Activated CD8-positive, alpha-beta memory T cell treated with anti-CD3 and anti-CD28 coated beads for 36 hours (primary cell): ENCODE data around the gene TBC1D9. TPM values are rescaled to one million over a fixed set of nuclear protein-coding genes. Genes with fewer than 3 reads are reported as not detected.

Source experiments
- CTCF ChIA-PET: fragments of 350-600 bp; sonication (Branson Sonifier 250); formaldehyde crosslinking; loops from one replicate; lab custom pipeline; 2021; ENCODE audit warnings: antibody characterized with exemption; lab: Charles Lee
- POLR2A ChIA-PET: fragments of 350-600 bp; sonication (Branson Sonifier 250); formaldehyde crosslinking; loops from one replicate; lab custom pipeline; 2021; ENCODE audit warnings: antibody characterized with exemption; lab: Charles Lee
- total RNA-seq, 2 experiments: library from RNA; stranded (reverse); gene quantifications; one replicate each; pipeline ENCODE4 v1.2.3, GENCODE V29; 2021

The TBC1D9 gene
- total RNA-seq, 2 experiments from 2014 or later: 0.11 to 0.13 TPM

- ChIA-PET CTCF (no interaction called here), POLR2A (no interaction called here)
Observed at GRCh38 chr4:140662082-140662869, 93.9 kb downstream of the TBC1D9 start.

- ChIA-PET POLR2A (no interaction called here), CTCF (no interaction called here)
Observed at GRCh38 chr4:140661550-140661949, 94.6 kb downstream of the TBC1D9 start.

GRCh38 chr4:140659943-140660700 lies 96.1 kb downstream of the TBC1D9 start:
- ChIA-PET CTCF (no interaction called here), POLR2A (no interaction called here)

- POLR2A ChIA-PET: no interaction called here
- CTCF ChIA-PET: no interaction called here
Observed at GRCh38 chr4:140654495-140654814, 101.7 kb downstream of the TBC1D9 start.

GRCh38 chr4:140653718-140654494 lies 102.3 kb downstream of the TBC1D9 start:
- POLR2A ChIA-PET: no interaction called here
- CTCF ChIA-PET: no interaction called here

- POLR2A ChIA-PET: no interaction called here
- CTCF ChIA-PET: no interaction called here
Observed at GRCh38 chr4:140652601-140653000, 103.6 kb downstream of the TBC1D9 start.

- POLR2A ChIA-PET: no interaction called here
- CTCF ChIA-PET: no interaction called here
Observed at GRCh38 chr4:140648716-140649308, 107.4 kb downstream of the TBC1D9 start.

GRCh38 chr4:140645614-140646412 lies 110.4 kb downstream of the TBC1D9 start:
- CTCF ChIA-PET: no interaction called here
- POLR2A ChIA-PET: no interaction called here

GRCh38 chr4:140645196-140645595 lies 111.0 kb downstream of the TBC1D9 start:
- ChIA-PET CTCF (no interaction called here), POLR2A (no interaction called here)

- ChIA-PET CTCF (no interaction called here), POLR2A (no interaction called here)
Observed at GRCh38 chr4:140644470-140645185, 111.6 kb downstream of the TBC1D9 start.

GRCh38 chr4:140643571-140644055 lies 112.6 kb downstream of the TBC1D9 start:
- ChIA-PET POLR2A (no interaction called here), CTCF (no interaction called here)

- ChIA-PET CTCF (no interaction called here), POLR2A (no interaction called here)
Observed at GRCh38 chr4:140642674-140643437, 113.3 kb downstream of the TBC1D9 start.

- POLR2A ChIA-PET: no interaction called here
- CTCF ChIA-PET: no interaction called here
Observed at GRCh38 chr4:140641789-140642439, 114.3 kb downstream of the TBC1D9 start.

- ChIA-PET POLR2A (no interaction called here), CTCF (no interaction called here)
Observed at GRCh38 chr4:140641105-140641555, 115.1 kb downstream of the TBC1D9 start.

GRCh38 chr4:140640150-140640748 lies 115.9 kb downstream of the TBC1D9 start:
- ChIA-PET CTCF (no interaction called here), POLR2A (no interaction called here)

GRCh38 chr4:140639066-140639465 lies 117.1 kb downstream of the TBC1D9 start:
- ChIA-PET CTCF (no interaction called here), POLR2A (interaction anchor here (0.6 kb wide), 1 partner anchor 766 kb away, joined by 3 read pairs; no protein-coding TSS in a partner anchor)

GRCh38 chr4:140637836-140638235 lies 118.3 kb downstream of the TBC1D9 start:
- ChIA-PET CTCF (no interaction called here), POLR2A (no interaction called here)
